B cell (primary cell): Measurements from ENCODE around the gene ANKRD33B.

ENCODE experiments used
- CTCF ChIP-seq: fragments of 200-600 bp; IDR thresholded peaks from one replicate; pipeline ENCODE4 v1.8.0; 2022; ENCODE audit warnings: antibody characterized with exemption, mild to moderate bottlenecking
- EZH2 ChIP-seq: IDR thresholded peaks from 2 replicates; pipeline ENCODE4 v1.6.1; 2012; ENCODE audit warnings: borderline replicate concordance, low read depth, mild to moderate bottlenecking, moderate library complexity, low read length; ENCODE audit not compliant: insufficient read depth, poor library complexity, severe bottlenecking

GRCh38 chr5:10676224-10676623, 112.4 kb downstream of the ANKRD33B start:
- TF ChIP-seq EZH2 (no peak), CTCF (no peak)
